IPS-18c (cell line): Measurements from ENCODE around the gene PMS1.
"Not testable (repeated sequence)": the region's sequence is repeated elsewhere in the genome, so short reads cannot be mapped to it uniquely, and the experiment has no call there.

Experiments
- H3K4me3 ChIP-seq: 2 replicates; pipeline ENCODE4 v1.7.0; 2013; ENCODE audit warnings: low read depth, mild to moderate bottlenecking, low read length, moderate library complexity; ENCODE audit not compliant: insufficient read depth
- H3K9me3 ChIP-seq: one replicate; pipeline ENCODE4 v1.6.1; 2013; ENCODE audit warnings: mild to moderate bottlenecking, low read length, moderate library complexity; ENCODE audit not compliant: control insufficient read depth, insufficient read depth

The PMS1 gene

DNA sequence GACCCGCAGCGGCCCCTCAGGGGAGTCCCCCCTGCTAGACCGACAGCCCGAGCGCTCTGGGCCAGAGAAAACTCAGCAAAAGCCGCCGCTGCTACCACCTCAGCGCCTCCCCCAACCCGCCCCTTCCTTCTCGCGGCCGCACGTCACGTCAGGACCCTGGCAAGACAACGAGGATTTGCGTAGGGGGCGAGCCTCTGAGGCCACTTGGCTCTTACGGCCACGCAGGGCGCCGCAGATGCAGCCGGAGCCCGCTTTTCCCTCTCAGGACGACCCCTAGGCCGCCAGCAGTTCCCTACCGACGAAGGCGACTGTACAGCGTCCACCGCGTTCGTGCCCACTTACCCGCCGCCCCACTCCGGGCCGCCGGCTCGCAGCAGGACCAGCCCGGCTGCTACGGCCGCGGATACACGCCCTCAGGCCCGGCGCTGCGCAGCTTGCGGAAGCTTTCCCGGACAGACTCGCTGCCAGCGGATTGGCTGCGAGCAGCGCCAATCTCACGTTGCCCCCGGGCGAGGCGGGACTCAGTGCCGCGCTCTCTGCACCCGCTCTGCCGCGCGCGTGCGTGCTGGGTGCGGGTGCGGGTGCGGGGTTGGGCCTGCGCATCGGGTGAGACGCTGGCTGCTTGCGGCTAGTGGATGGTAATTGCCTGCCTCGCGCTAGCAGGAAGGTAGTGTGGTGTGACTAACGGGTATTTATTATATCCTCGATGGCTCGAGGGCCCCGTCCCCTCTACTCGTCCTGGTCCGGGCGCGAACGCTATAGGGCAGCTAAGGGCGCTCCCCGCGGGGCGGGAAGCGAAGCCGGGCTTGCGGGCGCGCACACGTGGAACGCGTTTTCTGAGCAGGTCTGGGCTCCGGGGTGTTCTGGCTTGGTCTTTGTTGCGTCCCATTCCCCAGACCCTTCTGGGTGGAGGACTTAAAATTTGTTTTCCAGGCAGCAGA, at the start of gene PMS1, which contains the start of gene ORMDL1:
PMS1 (plus strand) TSS at position 524 of the 941 bp plus-strand sequence. CDS start 7,360 bp downstream, outside the sequence.
ORMDL1 (minus strand) TSS at position 413 of the 941 bp plus-strand sequence. CDS start 1,744 bp downstream, outside the sequence.
- Histone ChIP-seq H3K9me3 (no peaks in the 10 kb centered on the region), H3K4me3 (peak within 1 kb of the TSS; percentile 93)

DNA sequence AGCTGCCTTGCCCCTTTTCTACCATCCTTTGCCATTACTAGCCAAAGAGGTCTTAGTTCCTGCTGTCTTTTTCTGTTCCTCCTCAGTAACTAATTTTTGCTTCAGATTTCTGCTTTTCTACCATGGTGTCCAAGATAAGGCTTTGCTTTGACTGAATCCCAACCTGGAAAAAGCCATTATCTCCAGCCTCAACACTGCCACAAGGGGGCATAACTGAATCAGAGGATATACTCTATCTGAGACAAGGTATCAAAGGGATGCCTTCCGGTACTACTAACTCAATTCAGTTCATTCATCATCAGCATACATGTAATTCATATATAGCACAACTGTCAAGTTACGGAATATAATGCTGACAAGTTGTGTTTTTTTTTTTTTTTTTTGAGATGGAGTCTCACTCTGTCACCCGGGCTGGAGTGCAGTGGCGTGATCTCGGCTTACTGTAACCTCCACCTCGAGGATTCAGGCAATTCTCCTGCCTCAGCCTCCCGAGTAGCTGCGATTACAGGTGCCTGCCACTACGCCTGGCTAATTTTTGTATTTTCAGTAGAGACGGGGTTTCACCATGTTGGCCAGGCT, 33.1 kb upstream of the PMS1 start:
- H3K9me3 ChIP-seq, result no peaks in the 10 kb centered on the region
- H3K4me3 ChIP-seq, result no peak overlapping the region

GRCh38 chr2:189756311-189756952, 27.8 kb upstream of the PMS1 start:
- Histone ChIP-seq H3K4me3 (no peak overlapping the region), H3K9me3 (no peaks in the 10 kb centered on the region)

DNA sequence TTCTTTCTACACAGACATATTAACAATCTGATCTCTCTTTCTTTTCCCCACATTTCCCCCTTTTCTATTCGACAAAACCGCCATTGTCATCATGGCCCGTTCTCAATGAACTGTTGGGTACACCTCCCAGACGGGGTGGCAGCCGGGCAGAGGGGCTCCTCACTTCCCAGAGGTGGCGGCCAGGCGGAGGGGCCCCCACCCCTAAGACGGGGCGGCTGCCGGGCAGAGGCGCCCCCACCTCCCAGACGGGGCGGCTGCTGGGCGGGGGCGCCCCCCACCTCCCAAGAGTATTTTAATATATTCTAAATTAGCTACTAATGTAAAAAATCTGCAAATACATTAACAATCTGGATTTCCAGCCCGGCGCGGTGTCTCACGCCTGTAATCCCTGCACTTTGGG, 24.1 kb upstream of the PMS1 start:
- not testable (repeated sequence) for H3K9me3 ChIP-seq, H3K4me3 ChIP-seq

DNA sequence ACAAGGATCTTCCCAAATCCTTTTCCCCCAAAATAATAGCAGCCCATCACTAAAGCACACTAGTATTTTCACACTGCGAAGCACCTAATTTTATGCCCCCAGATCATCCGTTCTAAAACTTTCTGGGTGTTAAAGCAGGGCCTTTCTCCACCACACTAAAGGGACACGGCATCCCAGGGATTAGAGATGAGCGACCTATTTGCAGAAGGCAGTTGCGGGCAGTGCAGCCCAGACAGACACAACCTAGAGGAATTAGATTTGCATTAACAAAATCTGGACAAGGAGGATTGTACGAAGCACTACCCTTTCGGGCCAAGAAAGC, 22.1 kb upstream of the PMS1 start:
- no peaks in the 10 kb centered on the region for H3K9me3 ChIP-seq

DNA sequence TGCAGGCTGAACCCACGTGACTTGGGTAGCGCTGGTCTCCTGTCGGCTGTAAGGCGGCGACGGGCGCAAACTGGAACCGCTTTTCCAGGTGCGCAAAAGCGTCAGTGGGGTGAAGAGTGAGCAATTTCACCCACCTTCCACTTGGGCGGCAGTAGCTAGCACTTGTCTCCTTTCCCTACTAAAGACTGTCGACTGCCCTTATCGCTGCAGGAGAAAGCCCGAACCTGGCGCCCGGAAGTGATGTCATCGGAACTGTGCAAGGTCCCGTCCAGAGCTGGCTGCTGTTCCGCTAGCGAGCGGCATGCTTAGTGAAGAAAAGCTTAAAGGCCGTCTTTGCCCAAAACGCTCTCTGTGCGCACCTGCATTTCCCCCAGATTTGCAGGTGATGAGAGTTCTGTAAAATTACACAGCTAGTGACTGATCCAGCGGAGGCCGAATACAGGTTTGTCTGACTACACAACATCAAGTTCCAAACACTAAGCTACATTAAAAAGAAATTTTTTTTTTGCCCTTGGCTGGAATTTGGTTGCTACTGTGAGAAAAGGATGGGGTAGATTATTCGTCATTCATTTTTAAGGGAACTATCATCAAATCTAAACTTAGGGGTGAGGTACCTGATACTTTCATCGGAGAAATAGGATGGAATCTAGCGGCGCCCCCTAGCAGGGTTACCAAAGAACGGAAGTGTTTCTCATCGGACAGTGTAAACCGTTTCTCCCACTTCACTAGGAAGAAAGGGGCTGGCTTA, 21.5 kb upstream of the PMS1 start, which contains the start of gene OSGEPL1:
OSGEPL1 (minus strand) TSS at position 242 of the 748 bp plus-strand sequence. CDS start 1,152 bp downstream, outside the sequence.
- Histone ChIP-seq H3K9me3 (no peaks in the 10 kb centered on the region), H3K4me3 (peak within 1 kb of the TSS; percentile 70)

More for the DNA sequence above, 22.1 kb upstream of the PMS1 start:
- H3K4me3 ChIP-seq, result peak overlapping the region; percentile 70

- H3K9me3 ChIP-seq, result no peaks in the 10 kb centered on the region
- no peak overlapping the region for H3K4me3 ChIP-seq
Measured at GRCh38 chr2:189763908-189764661, 20.2 kb upstream of the PMS1 start.

GRCh38 chr2:189770590-189771322, 13.5 kb upstream of the PMS1 start:
- H3K4me3 ChIP-seq, result no peak overlapping the region

GRCh38 chr2:189772212-189772611, 12.0 kb upstream of the PMS1 start:
- Histone ChIP-seq H3K4me3 (no peak overlapping the region), H3K9me3 (no peaks in the 10 kb centered on the region)

More at GRCh38 chr2:189770590-189771322, 13.5 kb upstream of the PMS1 start:
- H3K9me3 ChIP-seq, result no peaks in the 10 kb centered on the region

DNA sequence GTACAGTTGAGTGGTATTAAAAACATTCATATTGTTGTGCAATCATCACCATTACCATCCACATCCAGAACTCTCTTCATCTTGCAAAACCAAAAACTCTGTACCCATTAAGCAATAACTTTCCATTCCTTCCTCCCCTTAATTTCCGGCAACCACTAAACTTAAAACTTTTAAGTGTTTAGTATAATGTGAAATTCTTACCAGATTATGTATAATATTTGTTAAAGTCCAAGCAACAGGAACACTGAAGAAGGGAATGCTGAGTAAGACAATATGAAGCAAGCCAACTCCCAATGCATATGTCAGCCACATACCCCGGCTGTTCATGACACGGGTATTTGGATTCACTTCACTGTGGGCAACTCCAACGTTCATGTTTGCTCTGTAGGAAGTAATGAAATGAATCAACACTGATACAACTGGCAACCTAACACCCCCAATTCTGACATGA, 2.0 kb upstream of the PMS1 start:
- H3K9me3 ChIP-seq, result no peaks in the 10 kb centered on the region
- H3K4me3 ChIP-seq, result no peak overlapping the region

DNA sequence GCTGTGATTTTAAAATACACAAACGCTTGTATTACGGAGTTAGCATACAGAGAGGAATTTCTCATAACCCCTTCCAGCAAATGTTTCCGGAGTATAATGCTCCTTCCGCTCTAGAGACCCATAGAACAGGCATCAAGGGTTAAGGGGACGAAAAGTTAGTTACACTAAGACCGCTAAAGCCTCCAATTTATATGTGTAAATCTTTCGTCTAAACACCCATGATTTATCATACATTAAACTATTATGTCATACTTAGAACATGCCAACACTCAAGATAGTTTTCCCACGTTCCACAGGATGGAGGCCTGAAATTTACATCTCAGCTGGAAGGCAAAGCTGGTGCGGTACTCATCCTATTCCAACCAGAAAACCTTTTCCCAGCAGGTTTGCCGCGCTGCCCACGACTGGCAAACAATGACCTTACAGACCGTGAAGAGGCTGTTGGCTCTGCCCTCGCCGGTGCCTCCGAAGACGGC, 761 bp upstream of the PMS1 start:
- Histone ChIP-seq H3K4me3 (peak overlapping the region; percentile 93), H3K9me3 (no peaks in the 10 kb centered on the region)

- H3K4me3 ChIP-seq, result no peak overlapping the region
Measured at GRCh38 chr2:189791338-189792042, 7.2 kb downstream of the PMS1 start.

DNA sequence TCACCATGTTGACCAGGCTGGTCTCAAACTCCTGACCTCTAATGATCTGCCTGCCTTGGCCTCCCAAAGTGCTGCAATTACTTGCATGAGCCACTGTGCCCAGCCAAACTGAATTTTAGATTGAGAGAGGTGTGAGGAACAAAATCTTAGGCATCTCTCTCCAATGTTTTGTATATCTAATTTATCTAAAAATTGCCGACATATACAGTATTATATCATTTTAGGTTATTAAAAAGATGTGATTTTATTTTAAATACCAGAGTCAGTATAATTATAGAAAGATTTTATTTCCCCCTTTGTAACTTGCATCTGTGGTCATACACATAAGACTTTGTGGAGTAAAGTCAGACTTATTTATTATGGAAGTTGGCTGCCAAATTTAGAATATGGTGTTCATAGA, 10.1 kb downstream of the PMS1 start:
- Histone ChIP-seq H3K4me3 (no peak overlapping the region), H3K9me3 (no peaks in the 10 kb centered on the region)

More at GRCh38 chr2:189791338-189792042, 7.2 kb downstream of the PMS1 start:
- H3K9me3 ChIP-seq, result no peaks in the 10 kb centered on the region

DNA sequence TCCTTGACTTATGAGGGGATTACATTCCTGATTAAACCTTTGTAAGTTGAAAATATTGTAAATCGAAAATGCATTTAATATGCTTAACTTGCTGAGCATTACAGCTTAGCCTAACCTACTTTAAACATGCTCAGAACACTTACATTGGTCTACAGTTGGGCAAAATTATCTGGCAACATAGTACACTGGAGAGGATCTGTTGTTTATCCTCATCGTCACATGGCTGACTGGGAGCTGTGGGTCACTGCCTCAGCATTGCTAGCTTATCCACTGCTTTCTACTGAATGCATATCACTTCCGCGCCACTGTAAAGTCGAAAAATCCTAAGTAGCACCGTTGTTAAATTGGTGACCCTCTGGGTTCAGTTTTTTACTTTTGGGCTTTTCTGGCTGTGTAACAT, 13.7 kb downstream of the PMS1 start:
- Histone ChIP-seq H3K4me3 (no peak overlapping the region), H3K9me3 (no peaks in the 10 kb centered on the region)

DNA sequence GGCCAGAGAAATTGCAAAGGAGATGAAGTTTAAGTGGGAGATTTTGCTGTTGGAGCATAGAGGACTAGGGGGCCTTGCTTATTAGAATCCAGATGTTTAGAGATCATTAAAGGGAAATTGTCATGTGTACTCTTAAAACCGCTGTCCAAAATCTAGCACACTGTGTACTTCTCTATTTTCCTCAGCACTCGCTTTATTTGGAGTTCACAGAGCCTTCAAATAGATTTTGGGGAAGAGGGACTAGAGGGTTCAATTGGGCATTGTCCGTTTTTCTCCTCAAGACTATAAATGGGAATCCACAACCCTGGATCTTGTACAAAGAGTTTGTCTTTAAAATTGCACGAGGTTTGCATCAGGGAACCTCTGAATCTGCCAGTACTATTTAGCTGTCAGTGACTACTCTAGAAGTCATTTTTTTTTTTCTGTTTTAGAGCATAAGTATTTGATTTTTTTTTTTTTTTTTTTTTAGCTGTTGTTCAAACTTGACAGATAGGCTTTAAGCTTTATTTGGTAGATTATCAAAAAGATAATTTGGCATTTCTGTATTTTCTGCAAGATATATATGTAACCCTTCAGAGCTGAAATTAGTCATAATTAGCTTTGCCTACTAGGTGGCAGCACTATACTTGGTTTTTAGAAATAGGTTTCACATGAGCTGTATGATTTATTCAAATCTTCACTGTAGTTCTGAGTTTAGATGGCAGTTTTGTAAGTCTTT, 14.2 kb downstream of the PMS1 start:
- H3K9me3 ChIP-seq, result no peaks in the 10 kb centered on the region
- no peak overlapping the region for H3K4me3 ChIP-seq
